Fibroblast of skin of right biceps (primary cell): ENCODE measurements around the gene HIBADH.

Source experiments
- DNase-seq: peaks from one replicate; pipeline ENCODE4 v3.0.0-alpha.2; 2013

Gene HIBADH

DNA sequence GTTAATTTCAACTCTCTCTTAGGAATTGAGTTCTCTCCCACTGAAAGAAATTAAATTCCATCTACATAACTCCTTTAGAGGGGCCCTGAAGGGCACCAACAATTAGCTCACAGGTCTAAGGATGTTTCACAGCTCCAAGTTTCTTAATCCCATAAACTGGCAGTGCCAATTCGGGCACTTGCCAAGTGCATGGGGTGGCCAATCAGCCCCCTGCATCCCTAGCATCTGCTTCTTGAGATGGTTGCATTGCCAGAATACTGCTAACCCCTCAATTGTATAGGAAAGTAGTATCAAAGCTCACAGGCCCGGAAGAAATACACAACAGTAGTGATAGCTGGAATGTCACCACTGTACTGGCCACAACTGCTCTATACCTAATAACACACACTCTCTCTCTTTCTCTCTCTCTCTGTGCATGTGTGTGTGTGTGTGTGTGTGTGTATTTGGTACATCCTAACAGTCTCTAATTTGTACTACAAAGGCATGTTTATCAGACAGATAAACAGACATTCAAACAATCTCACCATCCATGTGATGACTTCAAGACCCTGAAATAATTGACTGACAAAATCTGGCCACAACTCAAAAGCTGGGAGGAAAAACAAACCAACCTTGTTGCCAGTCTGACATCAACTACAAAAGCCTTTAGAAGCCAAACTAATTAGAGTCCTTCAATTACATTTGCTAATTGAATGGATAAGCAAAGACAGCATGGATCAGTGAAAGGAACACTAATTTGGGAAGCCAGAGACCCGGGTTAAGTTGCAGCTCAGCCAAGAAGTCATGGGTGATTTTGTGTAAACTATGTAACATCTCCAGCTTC lies 27.8 kb downstream of the HIBADH start:
- no peak for DNase-seq

DNA sequence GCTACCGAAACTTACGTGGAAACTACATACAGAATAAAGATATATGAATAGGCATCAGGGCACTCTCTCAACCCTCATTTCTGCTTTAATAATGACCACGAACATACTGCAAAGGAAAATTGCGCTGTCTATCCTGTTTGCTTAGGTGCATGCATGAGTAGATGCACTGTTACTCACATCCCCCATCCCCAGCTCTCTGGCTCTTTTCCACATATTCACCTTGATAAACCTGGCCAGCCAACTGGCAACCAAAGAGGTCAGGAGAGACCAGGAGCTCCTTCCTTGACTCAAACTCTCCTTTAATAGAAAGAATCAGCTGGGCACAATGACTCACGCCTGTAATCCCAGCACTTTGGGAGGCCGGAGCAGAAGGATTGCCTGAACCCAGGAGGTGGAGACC lies 29.6 kb downstream of the HIBADH start:
- DNase-seq: no peak

DNA sequence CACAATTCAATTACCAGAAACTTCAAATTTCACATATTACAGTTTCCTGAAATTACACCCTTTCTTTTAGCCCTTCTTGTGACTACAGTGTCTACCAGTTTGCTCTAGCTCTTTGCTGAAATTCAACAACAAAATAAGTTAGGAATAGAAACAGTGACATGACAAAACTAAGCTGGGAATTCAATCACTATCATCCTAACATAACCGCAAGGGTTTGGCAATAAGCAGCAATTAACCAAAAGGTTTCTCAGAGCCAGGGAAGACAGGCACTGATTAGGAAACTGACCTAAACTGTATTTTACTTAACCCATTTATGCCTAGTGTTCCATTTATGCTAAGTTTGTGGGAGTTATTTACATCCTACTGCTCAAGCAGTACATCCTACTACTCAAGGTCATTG lies 31.3 kb downstream of the HIBADH start:
- no peak for DNase-seq

DNA sequence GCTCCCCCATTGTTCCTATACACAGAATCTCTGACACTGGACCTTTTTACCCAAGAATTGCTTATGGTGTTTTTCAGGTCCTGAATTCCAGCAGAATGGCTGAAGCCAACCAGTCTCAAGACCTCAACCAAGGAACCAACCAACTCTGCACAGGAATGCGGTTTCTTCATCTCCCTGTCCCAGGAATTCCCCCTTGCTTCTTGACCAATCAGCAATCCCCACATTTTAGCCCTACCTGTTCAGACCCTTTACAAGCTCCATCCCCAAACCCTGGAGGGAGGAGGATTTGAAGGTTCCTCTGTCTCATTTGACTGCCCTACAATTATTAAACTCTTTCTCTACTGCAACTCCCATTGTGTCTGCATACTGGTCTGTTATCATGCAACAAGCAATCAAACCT lies 35.5 kb downstream of the HIBADH start:
- no peak for DNase-seq

DNA sequence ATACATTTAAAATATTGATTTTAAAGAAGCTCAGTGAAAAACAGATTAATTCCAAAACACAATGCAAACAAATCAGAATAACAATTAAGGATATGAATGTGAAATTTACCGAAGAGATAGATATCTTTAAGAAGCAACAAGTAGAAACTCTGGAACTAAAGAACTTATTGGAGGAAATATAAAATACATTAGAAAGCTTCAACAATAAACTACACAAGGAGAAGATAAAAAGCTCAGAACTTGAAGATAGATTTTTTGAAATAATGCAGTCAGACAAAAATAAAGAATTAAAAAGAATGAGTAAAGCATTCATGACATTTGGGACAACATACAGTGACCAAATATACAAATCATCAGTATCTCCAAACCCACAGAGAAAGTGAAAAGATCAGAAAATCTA lies 43.2 kb downstream of the HIBADH start:
- no peak for DNase-seq

DNA sequence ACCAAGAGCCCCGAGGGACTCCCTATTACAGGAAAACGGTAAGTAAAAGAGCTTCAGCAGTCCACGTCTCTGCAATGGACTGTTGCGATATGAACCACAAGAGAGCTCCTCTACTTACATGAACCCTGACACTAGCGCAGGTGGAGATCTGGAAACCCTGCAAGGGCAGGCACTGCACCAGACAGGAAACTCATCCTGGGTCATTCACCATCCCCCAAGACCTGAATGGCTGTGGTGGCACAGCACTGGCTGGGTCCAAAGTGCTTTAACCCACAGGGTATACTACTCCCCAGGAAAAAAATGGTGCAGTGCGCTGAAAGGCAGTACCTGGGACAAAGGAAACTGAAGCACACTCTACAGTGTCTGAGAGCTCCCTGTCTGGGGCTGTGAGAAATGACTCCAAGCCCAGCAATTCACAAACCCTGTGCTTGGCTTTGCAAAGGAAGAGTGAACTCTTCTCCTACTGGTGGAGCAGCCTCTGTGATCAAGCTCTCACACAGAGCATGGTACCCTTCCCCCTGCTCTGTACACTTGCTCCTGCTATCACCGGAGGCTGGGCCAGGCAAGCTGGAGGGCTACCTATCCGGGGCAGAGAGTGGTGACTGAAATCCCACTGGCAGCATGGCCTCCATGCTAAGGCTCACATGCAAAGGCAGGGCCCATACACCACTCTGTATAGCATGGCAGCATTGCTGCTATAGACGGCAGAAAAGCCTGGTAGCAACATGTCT lies 44.9 kb downstream of the HIBADH start:
- no peak for DNase-seq

DNA sequence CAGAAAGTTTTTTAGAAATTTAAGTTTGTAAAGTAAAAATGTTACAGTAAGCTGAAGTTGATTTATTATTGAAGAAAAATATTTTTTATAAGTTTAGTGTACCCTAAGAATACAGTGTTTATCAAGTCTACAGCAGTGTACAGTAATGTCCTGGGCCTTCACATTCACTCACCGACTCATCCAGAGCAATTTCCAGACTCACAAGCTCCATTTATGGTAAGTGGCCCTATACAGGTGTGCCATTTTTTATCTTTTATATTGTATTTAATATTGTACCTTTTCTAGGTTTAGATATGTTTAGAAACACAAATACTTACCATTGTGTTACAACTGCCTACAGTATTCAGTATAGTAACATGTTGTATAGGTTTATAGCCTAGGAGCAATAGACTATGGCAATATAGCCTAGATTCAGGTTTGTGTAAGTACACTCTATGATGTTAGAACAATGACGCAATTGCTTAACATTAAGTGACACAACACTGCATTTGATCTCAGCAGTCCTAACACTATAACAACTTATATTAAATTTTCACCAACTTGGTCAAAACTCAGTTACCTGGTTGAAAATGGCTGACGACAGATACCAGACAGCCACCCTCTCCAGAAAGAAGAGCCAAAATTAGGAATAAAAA lies 45.7 kb downstream of the HIBADH start:
- DNase-seq: no peak

DNA sequence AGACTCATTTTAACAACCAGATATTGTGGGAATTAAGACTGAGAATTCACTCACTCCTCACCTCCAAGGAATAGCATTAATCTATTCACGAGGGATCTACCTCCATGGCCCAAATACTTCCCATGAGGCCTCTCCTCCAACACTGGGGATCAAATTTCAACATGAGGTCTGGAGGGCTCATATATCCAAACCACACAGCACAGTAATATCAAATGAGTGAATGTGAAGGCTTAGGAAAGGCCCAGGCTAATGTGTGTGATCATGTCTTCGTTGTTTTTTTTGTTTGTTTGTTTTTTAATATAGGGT lies 46.5 kb downstream of the HIBADH start:
- no peak for DNase-seq

DNA sequence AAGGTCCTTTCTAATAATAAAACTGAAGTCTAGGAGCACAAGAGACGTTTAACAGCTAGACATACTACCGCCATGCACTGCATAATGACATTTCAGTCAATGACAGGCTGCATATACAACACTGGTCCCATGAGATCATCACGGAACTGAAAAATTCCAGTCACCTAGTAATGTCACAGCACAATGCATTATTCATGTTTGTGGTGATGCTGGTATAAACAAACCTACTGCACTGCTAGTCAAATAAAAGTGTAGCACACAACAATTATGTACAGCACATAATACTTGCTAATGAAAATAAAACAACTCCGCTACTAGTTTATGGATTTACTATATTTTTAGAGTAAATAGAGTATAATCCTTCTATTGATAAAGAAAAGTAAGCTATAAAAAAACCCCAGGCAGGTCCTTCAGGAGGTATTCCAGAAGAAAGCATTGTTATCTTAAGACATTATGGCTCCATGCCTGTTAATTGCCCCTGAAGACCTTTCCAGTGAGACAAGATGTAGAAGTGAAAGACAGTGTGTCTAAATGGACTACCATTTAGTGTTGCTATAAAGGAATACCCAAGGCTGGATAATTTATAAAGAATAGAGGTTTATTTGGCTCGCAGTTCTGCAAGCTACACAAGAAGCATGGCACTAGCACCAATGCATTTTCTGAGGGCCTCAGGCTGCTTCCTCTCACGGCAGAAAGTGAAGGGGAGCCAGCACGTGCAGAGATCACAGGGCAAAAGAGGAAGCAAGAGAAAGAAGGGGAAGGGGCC lies 47.1 kb downstream of the HIBADH start:
- no peak for DNase-seq

DNA sequence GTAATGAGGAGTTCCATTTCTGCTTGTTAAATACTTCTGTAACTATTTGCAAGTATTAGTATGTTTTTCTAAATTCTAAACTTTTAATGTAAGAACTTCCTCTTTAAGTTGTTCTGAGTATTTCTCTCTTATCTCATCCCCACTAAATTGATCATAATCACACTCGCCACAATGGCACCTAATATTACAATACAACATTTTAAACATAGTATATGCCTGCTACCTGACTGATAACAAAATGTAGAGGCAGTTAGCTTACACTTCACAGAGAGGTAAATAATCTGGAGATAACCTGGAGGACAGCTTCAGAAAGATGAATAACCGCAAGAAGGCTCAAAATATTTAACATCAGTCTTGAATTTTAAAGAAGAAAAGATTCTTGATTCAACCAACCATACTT lies 48.6 kb downstream of the HIBADH start:
- no peak for DNase-seq

DNA sequence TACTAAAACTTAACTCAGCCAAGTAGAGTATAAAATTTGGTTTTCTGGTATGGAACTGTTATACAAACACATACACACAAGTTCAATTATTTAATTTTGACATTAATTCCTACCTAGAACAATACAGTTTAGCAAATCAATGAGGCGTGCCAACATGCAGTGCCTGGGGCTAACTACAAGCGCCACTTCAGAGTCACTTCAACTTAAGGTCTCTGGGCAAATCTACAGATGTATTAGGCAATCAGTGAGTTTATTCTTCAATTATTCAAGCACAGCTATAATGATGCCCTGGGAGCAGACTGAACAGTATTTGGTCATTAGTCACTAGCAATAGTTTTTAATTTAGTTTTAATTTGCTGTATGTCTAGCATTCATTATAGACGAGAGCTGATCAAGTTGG lies 51.6 kb downstream of the HIBADH start:
- no peak for DNase-seq

DNA sequence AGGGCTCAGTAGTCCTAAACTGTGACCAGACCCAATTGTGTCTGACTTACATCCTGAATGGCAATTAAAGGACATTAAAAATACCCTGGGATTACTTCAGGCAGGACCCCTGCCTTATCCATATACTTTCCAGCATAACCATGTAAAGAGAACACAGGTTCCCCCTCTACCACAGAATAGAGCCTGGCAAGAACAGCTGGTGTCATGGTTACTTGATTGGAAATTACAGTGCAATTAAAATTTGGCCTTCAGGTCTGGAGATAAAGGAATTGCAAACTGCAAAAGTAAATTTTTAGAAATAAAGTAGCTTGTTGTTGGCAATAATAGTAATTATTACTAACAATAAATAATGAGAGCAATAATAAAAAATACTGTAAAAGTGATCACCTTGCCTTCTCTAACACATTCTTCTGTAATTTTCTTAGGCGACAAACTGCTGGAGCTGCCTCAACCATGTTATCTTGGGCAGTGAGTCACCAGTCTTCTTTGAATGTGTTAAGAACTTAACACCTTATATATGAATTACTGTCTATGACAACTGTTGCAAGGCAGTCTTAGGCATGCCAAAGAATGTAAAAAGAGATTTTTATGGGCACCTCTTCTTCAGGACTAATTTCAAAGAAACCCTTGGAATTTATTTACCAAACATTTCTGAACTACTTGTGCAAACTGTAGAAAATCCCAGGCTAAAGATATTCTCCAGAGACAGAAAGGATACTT lies 53.7 kb downstream of the HIBADH start:
- DNase-seq: peak; percentile 51

DNA sequence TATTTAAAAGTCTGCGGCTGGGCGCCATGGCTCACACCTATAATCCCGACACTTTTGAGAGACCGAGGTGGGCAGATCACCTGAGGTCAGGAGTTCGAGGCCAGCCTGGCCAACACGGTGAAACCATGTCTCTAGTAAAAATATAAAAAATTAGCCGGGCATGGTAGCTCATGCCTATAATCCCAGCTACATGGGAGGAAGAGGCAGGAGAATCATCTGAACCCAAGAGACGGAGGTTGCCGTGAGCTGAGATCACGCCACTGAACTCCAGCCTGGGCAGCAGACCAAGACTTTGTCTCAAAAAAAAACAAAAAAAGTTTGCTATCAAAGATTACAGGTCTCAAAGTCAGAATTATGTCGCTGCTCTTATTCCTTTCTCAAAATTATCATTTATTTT lies 55.5 kb downstream of the HIBADH start:
- no peak for DNase-seq

DNA sequence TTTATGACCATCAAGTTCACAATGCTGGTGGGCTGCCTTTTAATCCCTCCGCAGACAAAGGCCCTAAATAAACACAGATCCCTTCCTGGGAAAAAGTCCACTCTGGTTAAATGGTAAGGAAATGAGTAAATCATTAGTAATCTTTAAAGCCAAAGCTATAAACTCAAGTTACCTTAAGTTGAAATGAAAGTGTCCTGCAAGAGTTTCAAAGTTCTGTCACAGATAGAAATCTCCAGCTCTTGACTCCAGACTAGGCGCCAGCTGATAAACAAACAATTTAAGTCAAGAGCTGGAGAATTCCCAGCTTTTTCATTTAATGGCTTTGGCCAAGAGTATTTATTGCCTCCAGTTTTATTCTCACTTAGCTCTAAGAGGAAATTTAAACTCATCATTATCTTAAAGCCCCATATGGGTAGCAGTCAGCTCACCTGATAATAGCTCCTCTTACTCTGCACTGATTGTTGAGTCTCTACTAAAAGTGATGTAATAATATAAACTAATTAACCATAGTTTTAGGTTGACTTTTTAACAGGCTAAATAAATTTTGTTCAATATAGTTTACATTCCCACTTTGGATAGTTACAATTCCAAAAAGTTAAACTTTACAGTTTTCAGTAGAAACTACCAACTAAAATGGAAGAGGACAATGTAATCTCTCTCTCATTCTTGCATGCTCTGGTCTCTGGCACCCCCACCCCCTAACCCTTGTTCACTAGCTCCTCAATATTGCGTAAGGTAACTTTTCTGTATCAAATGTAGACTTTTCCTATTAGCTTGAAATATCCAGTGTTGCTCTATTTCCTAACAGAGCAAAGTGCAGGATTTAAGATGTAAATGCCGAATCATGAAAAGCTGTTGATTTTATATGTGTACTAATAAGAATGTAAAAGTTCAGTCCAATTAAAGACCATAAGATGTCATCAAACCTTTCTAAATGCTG lies 56.1 kb downstream of the HIBADH start:
- peak; percentile 79 for DNase-seq

DNA sequence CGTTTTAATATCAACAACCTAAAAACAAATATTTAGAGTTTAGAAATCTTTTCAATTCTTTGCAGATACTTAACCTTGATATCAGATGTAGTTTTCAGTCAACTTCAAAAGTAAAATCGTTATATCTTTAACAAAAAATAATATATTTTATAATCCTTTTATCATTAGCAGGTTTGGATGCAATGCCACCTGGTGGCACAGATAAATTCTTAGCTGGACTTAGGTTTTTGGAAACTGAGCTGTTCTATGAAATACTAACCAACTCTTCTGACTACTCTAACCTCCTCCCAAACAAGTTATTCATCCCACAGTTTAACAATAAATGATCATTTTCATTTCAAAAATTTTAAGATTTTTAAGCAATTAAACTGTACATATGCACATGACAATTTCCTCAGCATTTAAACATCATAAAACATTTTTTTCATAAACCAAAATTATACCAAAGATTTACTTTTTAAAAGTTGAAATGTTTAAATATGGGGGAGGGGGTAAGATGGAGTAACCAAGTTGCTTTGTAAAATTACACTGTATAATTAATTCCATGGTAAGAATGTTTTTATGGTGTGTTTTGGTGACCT lies 56.9 kb downstream of the HIBADH start:
- peak; percentile 34 for DNase-seq

DNA sequence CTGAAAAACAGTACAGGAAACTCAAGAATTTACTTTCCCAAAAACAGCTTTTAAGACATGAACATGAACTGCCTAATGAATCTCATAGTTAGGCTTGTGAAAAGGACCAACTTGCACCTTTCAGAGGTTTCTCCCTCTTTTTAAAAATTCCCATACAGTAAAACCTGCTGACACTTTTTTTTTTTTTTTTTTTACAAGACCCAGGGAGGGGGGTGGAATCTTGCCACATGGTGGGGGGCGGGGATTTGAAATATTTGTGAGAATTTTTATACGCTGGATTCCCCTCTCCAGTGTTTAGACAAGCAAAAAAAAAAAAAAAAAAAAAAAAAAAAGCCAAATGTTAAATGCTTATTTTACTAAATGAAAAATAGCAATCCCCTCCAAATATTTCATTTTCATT lies 57.4 kb downstream of the HIBADH start:
- no peak for DNase-seq

DNA sequence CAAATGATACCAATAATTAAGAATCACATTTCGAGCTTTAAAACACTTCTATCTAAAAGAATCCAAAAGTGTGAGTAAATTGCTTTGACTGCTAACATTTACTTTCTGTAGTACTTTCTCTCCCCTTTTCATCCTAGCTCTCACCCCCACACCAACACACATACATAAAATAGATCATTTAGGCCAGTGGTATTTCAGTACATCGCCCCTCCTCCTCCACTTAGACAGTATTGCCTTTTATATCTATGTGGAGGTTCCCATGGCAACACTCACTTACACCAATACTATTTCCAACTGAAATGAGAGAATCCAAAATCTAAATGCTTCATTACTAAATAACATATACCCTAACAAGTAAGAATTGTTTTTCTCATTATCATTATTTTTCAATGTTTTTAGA lies 58.9 kb downstream of the HIBADH start:
- no peak for DNase-seq

DNA sequence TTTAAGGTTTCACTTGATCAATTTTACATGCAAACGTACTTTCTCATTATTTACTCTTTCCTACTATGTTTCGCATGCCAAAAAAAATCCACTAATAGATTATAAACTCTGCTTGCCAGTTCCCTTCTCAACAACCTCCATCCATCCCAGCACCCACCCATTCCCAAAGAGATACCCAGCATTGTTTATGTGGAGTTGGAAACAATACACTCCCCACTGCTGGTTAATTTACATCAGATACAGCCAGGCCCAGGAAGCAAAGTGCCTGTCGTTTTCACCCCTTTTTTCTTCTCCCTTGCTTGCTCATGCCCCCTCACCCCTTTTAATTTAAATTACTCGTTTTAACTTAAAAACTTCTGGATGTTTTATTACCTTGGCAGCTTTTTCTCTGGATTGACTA lies 59.9 kb downstream of the HIBADH start:
- no peak for DNase-seq

DNA sequence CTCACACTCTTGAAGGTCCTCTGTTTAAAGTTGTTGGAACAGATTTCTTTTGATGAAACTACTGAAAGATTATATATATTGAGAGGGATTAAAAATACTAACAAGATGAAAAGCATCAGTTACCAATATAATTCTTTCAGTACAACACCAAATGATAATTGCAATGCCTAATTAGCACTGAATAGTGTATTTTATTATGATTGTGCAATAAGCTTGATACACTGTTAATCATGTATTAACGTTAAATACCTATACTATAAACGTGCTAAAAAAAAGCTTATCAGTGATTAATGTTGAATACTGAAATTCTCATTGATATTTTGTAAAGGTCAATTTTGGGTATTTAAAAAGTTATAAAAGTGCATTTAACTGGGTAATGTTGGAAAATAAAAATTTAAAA lies 61.5 kb downstream of the HIBADH start:
- DNase-seq: no peak

DNA sequence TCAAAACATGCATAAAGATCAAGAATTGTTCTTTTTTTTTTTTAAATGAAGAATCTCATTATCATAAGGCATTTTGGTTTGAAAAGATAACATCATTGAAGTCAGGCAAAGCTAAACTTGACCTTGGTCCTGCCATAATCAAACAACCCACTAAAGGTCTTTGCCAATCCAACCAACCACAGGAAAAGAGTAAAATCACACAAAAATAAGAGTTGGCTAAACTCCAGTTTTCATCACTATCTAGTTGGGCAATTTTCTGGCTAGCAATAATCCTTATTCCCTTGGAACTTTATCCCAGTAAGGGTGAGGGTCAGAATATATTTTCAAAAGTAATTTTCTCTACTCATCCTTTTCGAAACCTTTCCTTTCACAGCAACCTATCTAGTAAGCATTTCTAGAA lies 62.4 kb downstream of the HIBADH start:
- DNase-seq: no peak

DNA sequence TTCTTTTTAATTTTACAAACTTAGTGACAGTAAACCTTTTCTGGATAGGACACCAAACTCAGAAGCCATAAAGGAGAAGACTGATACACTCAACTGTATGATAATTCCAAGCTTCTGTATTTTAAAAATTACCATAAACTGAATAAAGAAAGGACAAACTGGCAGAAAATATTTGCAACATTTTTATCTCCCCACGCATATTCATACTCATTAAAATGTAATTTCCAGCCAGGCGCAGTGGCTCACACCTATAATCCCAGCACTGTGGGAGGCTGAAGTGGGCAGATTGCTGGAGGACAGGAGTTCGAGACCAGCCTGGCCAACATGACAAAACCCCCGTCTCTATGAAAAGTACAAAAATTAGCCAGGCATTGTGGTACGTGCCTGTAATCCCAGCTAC lies 67.7 kb downstream of the HIBADH start:
- DNase-seq: no peak
